HEK293T (cell line): Measurements from ENCODE around the gene NHSL1.

Experiments
- BHLHE40 ChIP-seq: fragments of 450-650 bp; IDR thresholded peaks from 2 replicates; pipeline ENCODE4 v1.6.1; 2016; ENCODE audit warnings: mild to moderate bottlenecking, moderate library complexity, borderline replicate concordance
- FOXK2 ChIP-seq: fragments of 450-650 bp; IDR thresholded peaks from 2 replicates; pipeline ENCODE4 v1.6.1; 2016; ENCODE audit warnings: mild to moderate bottlenecking
- L3MBTL2 ChIP-seq: fragments of 450-650 bp; conservative IDR thresholded peaks from 2 replicates; pipeline ENCODE4 v1.6.1; 2016; ENCODE audit warnings: mild to moderate bottlenecking
- LEF1 ChIP-seq: fragments of 450-650 bp; IDR thresholded peaks from 2 replicates; pipeline ENCODE4 v1.6.1; 2017; ENCODE audit warnings: mild to moderate bottlenecking, borderline replicate concordance
- NFRKB ChIP-seq: fragments of 450-650 bp; IDR thresholded peaks from 2 replicates; pipeline ENCODE4 v1.6.1; 2016; ENCODE audit warnings: mild to moderate bottlenecking, moderate library complexity
- SP1 ChIP-seq: fragments of 450-650 bp; IDR thresholded peaks from 2 replicates; pipeline ENCODE4 v1.6.1; 2017
- SUZ12 ChIP-seq: fragments of 450-650 bp; IDR thresholded peaks from 2 replicates; pipeline ENCODE4 v1.6.1; 2016; ENCODE audit warnings: mild to moderate bottlenecking
- TARDBP ChIP-seq: fragments of 450-650 bp; IDR thresholded peaks from 2 replicates; pipeline ENCODE4 v1.6.1; 2016

DNA sequence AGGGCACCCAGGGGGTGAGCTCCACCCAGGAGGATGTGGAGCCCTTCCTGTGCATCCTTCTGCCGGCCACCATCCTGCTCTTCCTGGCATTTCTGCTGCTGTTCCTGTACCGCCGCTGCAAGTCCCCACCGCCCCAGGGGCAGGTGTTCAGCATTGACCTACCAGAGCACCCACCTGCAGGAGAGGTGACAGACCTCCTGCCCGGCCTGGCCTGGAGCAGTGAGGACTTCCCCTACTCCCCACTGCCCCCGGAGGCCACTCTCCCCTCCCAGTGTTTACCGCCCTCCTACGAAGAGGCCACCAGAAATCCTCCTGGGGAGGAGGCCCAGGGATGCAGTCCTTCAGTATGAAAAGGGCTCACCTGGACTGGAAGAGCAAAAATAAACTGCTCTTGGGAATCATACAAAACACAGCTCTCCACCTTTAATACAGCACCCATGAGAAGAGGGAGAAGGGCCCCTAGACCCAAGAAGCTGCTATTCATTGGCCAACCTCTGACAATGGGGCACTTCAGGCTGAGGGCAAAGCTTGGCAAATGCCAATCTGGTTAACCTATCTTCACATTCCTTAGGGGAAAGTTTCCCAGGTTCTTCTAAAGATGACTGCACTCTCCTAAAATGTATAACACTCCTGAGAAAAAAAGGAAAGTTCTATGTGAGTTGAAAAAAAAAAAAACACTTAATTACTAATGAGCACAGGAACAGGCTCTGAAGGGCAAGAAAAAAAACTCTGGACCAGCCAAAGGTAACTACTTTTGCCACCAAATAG, 116.6 kb downstream of the NHSL1 start:
- no peak for TF ChIP-seq SUZ12
- TF ChIP-seq TARDBP: no peak
- no peak for TF ChIP-seq SP1
- TF ChIP-seq FOXK2: no peak
- no peak for TF ChIP-seq LEF1
- no peak for TF ChIP-seq BHLHE40
- TF ChIP-seq L3MBTL2: no peak
- TF ChIP-seq NFRKB: no peak
